DMS53 treated with DMSO at 0.1 percent for 48 hours (cell line): Measurements from ENCODE around the gene VAX1.
"Not testable (repeated sequence)": the region's sequence is repeated elsewhere in the genome, so short reads cannot be mapped to it uniquely, and the experiment has no call there.

Experiments
- DNase-seq: peaks from one replicate; lab custom pipeline; 2025; ENCODE audit not compliant: unreplicated experiment; lab: John Stamatoyannopoulos, UW

Gene VAX1

GRCh38 chr10:117137911-117138642 is at the start of gene VAX1:
VAX1 (minus strand) TSS chr10:117138270; CDS start chr10:117138056, 214 bp downstream.
- DNase-seq: no peak

- DNase-seq: no peak
Measured at GRCh38 chr10:117186832-117187615, 49.0 kb upstream of the VAX1 start.

- not testable (repeated sequence) for DNase-seq
Measured at GRCh38 chr10:117185817-117186216, 47.7 kb upstream of the VAX1 start.

GRCh38 chr10:117184821-117185220 is 46.8 kb upstream of the VAX1 start:
- DNase-seq: no peak

GRCh38 chr10:117184296-117184695 is 46.2 kb upstream of the VAX1 start:
- DNase-seq: no peak

GRCh38 chr10:117178190-117178589 is 40.1 kb upstream of the VAX1 start:
- DNase-seq: no peak

- DNase-seq: peak; percentile 68
Measured at GRCh38 chr10:117175901-117176534, 37.9 kb upstream of the VAX1 start.

GRCh38 chr10:117175215-117175900 is 37.3 kb upstream of the VAX1 start:
- DNase-seq: peak; percentile 18

GRCh38 chr10:117174439-117175214 is 36.6 kb upstream of the VAX1 start:
- peak; percentile 71 for DNase-seq

- no peak for DNase-seq
Measured at GRCh38 chr10:117170244-117170643, 32.2 kb upstream of the VAX1 start.

GRCh38 chr10:117169480-117169879 is 31.4 kb upstream of the VAX1 start:
- no peak for DNase-seq

GRCh38 chr10:117168729-117169128 is 30.7 kb upstream of the VAX1 start:
- no peak for DNase-seq

- DNase-seq: no peak
Measured at GRCh38 chr10:117167789-117168674, 30.0 kb upstream of the VAX1 start.

- DNase-seq: no peak
Measured at GRCh38 chr10:117167346-117167788, 29.3 kb upstream of the VAX1 start.

- no peak for DNase-seq
Measured at GRCh38 chr10:117166418-117167345, 28.6 kb upstream of the VAX1 start.

- DNase-seq: peak; percentile 18
Measured at GRCh38 chr10:117165538-117166417, 27.7 kb upstream of the VAX1 start.
